GM21423 (cell line): ENCODE measurements around the gene THAP4.
"Not testable (repeated sequence)": the region's sequence is repeated elsewhere in the genome, so short reads cannot be mapped to it uniquely, and the experiment has no call there.

Experiments
- ATAC-seq: cut with Tn5 transposase; IDR thresholded peaks from one replicate; pipeline ENCODE4 v1.9.1; 2021; ENCODE audit warnings: mild to moderate bottlenecking, moderate library complexity; ENCODE audit not compliant: unreplicated experiment

The THAP4 gene

DNA sequence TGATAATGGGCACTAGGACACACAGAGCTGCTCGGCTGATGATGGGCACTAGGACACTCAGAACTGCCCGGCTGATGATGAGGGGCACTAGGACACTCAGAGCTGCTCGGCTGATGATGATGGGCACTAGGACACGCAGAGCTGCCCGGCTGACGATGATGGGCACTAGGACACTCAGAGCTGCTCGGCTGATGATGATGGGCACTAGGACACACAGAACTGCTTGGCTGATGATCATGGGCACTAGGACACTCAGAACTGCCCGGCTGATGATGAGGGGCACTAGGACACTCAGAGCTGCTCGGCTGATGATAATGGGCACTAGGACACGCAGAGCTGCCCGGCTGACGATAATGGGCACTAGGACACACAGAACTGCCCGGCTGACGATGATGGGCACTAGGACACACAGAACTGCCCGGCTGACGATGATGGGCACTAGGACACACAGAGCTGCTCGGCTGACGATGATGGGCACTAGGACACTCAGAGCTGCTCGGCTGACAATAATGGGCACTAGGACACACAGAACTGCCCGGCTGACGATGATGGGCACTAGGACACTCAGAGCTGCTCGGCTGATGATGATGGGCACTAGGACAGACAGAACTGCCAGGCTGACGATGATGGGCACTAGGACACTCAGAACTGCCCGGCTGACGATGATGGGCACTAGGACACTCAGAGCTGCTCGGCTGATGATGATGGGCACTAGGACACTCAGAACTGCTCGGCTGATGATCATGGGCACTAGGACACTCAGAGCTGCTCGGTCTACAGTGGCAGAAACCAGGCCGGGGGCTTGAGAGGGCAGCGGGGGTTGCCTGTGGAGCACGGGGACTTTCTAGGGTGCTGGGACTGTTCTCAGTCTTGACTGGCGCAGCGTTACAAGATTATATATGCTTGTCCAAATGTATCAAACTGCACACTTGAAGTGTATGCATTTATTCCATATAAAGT lies 46.2 kb downstream of the THAP4 start:
- ATAC-seq = not testable (repeated sequence)

GRCh38 chr2:241589863-241590262 lies 47.1 kb downstream of the THAP4 start:
- not testable (repeated sequence) for ATAC-seq

DNA sequence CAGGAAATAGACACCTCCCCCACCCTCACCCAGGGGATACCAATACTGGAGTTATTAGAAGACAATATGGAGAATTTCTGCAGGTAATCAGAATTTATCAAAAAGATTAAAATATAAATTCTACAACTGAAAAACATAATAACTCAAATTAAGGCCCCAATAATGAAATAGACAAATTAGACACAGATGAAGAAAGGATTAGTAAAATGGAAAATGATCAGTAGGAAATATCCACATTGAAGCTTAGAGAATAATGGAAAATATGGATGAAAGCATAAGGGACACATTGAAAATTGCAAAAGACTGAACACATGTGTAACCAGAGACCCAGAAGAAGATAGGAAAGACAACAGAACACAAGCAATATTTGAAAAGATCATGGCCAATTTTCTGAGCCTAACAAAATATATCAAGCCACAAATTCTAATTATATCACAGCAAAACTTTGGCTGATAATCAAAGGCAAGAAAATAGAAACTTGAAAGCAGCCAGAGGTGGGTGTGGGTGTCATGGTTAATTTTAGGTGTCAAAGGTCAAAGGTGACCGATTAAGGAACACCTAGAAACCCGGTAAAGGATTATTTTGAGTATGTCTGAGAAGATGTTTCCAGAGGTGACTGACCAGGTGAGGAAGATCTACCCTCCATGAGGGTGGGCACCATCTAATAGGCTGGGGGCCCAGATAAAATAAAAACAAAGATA lies 50.2 kb downstream of the THAP4 start:
- ATAC-seq = no peak

DNA sequence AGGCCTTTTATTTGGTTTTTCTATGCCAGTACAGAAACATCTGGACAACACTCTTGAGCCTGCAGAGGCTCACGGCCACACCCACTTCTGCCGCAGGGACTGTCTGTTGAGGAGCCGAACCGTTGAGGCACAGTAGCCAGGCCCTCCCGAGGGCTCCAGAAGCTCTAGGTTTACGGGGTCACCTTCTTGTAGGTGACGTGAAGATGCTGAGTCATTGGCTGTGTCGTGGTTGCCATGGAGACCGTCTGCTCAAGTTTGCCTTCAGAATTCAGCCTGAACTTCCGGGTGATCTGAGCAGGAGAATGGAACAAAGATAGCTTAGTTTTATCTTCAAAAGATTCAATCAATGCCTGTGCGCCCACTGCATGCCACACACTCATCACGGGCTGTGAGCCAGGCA lies 52.5 kb downstream of the THAP4 start:
- no peak for ATAC-seq

- no peak for ATAC-seq
Observed at GRCh38 chr2:241582806-241583205, 54.2 kb downstream of the THAP4 start.

DNA sequence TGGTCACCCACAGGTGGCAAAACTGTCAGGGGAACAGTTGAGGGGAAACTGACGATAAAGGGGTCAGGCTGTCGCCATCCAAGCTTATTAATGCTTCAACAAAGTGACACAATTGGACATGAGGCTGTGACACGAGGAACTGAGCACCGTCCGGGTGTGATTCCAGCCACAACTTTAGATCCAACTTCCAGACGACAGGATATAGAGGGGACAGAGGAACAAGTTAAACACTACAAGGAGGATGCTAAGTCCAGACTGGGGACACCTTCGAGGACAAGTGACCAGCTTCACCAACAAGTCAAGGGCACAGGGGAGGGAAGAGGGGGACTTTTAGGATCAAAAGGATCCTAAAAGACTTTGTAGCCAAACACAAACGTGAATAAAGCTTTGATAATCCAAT lies 54.6 kb downstream of the THAP4 start:
- no peak for ATAC-seq

GRCh38 chr2:241579281-241579680 lies 57.7 kb downstream of the THAP4 start:
- no peak for ATAC-seq

- ATAC-seq = no peak
Observed at GRCh38 chr2:241577413-241578122, 59.4 kb downstream of the THAP4 start.

- ATAC-seq = no peak
Observed at GRCh38 chr2:241576293-241576654, 60.7 kb downstream of the THAP4 start.

DNA sequence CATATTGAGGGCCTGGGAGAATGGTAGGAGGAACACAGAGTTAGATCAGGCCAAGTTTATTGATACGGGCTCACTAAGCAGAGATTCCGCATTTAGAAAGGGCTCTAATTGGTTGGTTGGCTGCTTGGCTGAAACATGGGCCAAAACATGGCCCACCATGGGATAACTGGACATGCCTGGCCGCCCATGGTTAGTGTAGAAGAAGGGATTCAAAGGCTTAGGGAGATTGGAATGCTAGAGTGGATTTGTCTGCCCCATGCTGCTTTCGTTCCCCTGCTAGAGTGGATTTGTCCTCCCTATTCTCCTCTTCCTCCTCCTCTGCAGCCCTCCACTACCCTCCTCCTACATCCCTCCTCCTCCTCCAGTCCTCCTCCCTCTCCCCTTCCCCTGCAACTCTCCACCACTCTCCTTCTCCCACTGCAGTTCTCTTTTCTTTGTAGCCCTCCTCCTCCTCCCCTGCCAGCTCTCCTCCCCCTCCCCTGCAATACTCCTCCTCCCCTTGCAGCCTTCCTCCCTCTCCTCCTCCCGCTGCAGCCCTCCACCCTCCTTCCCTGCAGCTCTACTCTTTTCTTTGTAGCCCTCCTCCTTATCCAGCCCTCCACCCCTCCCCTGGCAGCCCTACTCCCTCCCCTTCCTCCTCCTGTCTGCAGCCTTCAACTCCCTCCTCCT lies 61.2 kb downstream of the THAP4 start:
- no peak for ATAC-seq

GRCh38 chr2:241574911-241575623 lies 61.9 kb downstream of the THAP4 start:
- ATAC-seq = no peak

GRCh38 chr2:241573741-241574140 lies 63.2 kb downstream of the THAP4 start:
- ATAC-seq = no peak

GRCh38 chr2:241572915-241573651 lies 63.9 kb downstream of the THAP4 start:
- not testable (repeated sequence) for ATAC-seq

DNA sequence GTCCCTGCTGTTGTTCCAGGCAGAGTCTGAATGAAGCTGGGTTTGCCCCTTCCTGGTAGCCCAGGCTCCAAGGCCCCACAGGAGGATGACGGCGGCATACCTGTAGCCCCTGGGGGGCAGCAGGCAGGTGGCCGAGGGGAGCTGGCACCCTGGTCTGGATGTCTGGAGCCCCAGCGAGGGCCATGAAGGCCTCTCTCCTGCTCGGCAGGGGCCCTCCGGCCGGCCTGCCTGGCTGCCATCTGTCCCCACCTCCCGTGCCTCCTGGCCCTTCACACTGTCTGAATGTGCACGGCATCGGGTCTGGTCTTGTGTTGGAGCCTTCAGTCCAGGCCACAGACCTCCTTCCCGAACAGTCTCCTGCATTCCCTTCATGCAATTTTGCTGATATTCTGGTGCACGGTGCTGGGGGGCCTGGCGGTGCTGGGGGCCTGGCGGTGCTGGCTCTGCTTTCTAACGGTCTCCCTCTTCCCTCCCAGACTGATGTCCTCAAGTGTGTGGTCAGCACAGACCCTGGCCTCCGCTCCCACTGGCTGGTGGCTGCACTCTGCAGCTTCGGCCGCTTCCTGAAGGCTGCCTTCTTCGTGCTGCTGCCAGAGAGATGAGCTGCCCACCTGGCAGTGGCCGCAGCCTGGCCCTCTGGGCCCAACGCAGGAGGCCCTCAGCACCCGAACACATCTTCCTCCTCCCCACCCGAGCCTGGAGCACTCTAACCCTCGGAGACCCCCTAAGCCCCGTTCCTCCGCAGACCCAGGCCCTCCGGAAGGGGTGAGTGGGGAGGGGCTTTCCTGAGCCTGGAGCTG lies 64.9 kb downstream of the THAP4 start:
- no peak for ATAC-seq

DNA sequence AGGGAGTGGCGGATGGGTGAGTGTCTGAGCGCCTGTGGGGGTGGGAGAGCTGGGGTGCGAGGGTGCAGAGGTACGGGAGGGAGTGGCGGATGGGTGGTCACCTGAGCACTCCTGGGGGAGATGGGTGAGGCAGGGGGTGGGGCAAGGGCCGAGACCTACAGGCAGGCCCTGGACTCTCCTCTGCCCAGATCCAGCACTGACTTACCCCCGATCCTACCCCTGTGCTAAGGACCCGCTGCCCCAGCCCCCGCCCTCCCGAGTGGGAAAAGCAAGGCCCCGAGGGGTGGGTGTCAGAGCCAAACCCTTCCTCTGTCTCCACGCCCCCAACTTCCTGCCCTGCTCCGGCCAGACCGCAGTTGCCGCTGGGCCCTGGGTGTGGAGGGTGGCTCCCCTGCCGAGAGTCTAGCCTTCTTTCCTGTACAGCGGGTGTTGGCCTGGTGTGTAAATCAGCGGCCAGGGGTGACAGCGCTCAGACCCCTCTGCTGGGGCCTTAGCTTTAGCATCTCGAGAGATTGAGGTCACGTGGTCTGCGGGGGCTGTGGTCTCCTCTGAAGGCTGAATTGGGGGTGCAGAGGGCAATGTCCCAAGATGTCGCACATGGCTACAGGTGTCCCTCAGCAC lies 65.9 kb downstream of the THAP4 start:
- no peak for ATAC-seq

GRCh38 chr2:241569831-241570281 lies 67.1 kb downstream of the THAP4 start:
- no peak for ATAC-seq

- no peak for ATAC-seq
Observed at GRCh38 chr2:241568726-241569125, 68.2 kb downstream of the THAP4 start.

DNA sequence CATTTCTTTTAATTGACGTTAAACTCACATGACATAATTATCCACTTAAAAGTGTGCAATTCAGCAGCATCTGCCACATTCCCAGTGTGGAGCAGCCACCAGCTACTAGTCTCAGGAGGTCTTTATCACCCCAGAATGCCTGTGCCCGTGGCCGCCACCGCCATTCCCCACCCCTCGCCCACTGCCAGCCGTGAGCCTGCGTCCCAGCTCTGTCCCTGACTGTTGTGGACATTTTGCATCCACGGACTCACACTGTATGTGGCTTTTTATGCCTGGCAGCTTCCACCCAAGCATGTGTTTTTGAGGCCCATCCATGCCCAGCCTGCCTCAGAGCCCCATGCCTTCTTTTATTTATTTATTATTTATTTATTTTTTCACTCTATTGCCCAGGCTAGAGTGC lies 69.2 kb downstream of the THAP4 start:
- ATAC-seq = no peak
